ENCODE results near the gene S1PR4. TPM values are rescaled to one million over a fixed set of nuclear protein-coding genes. Genes with fewer than 3 reads are reported as not detected.
"Not testable (repeated sequence)": the region's sequence is repeated elsewhere in the genome, so short reads cannot be mapped to it uniquely, and the experiment has no call there.

S1PR4 gene
- total RNA-seq, 1 donor from 2014 or later, result 22.3 TPM

GRCh38 chr19:3220576-3220975 lies 42.0 kb downstream of the S1PR4 start:
- Histone ChIP-seq H3K9me3 (no peaks in the 10 kb centered on the region), H3K27ac (no peak overlapping the region), H3K4me3 (no peak overlapping the region), H3K4me1 (no peaks in the 10 kb centered on the region), H3K27me3 (peaks cover 37% of the 10 kb centered on the region), H3K36me3 (no peaks in the 10 kb centered on the region)
- no peak for DNase-seq
- intact Hi-C loops (cut with DNase I), result no loop called here
- TF ChIP-seq CTCF (IDR thresholded peaks at IDR 0.05), result no peak
- ATAC-seq, result no peak

- ATAC-seq; H3K36me3 ChIP-seq; intact Hi-C loops (cut with DNase I); H3K4me3 ChIP-seq; H3K4me1 ChIP-seq; DNase-seq; H3K27ac ChIP-seq; H3K9me3 ChIP-seq: not testable (repeated sequence)
- peaks cover 46% of the 10 kb centered on the region for H3K27me3 ChIP-seq
These were observed 43.0 kb downstream of the S1PR4 start for GRCh38 chr19:3221576-3221975.

- TF ChIP-seq CTCF (IDR thresholded peaks at IDR 0.05), result no peak
- Histone ChIP-seq H3K9me3 (no peaks in the 10 kb centered on the region), H3K27ac (no peak overlapping the region), H3K4me3 (no peak overlapping the region), H3K4me1 (no peaks in the 10 kb centered on the region), H3K36me3 (no peaks in the 10 kb centered on the region), H3K27me3 (peaks cover 52% of the 10 kb centered on the region)
- ATAC-seq, result no peak
- intact Hi-C loops (cut with DNase I), result no loop called here
- DNase-seq, result no peak
These were observed 44.1 kb downstream of the S1PR4 start for GRCh38 chr19:3222709-3223108.

- intact Hi-C loops (cut with DNase I), result no loop called here
- DNase-seq (peak; percentile 73), ATAC-seq (peak; percentile 86)
- no peak within 1 kb of the TSS for H3K27ac ChIP-seq
- peak; percentile 35 for TF ChIP-seq CTCF (IDR thresholded peaks at IDR 0.05)
- H3K27me3 ChIP-seq, result peaks cover 65% of the 10 kb centered on the region
- H3K9me3 ChIP-seq, result no peaks in the 10 kb centered on the region
- H3K4me3 ChIP-seq, result no peak within 1 kb of the TSS
- no peaks in the 10 kb centered on the region for H3K36me3 ChIP-seq
- H3K4me1 ChIP-seq, result no peaks in the 10 kb centered on the region
These were observed 46.0 kb downstream of the S1PR4 start, which contains the start of gene CELF5 for GRCh38 chr19:3224346-3225168. TSS of gene CELF5 (plus strand) at chr19:3224661. CDS start at chr19:3224740, 79 bp downstream.

GRCh38 chr19:3225169-3225485 lies 46.6 kb downstream of the S1PR4 start:
- Histone ChIP-seq H3K27me3 (peaks cover 68% of the 10 kb centered on the region), H3K4me1 (no peaks in the 10 kb centered on the region), H3K36me3 (no peaks in the 10 kb centered on the region), H3K27ac (no peak overlapping the region), H3K9me3 (no peaks in the 10 kb centered on the region), H3K4me3 (no peak overlapping the region)
- no peak for DNase-seq
- intact Hi-C loops (cut with DNase I), result no loop called here
- no peak for ATAC-seq
- no peak for TF ChIP-seq CTCF (IDR thresholded peaks at IDR 0.05)

- no peak for TF ChIP-seq CTCF (IDR thresholded peaks at IDR 0.05)
- H3K27me3 ChIP-seq, result peaks cover 68% of the 10 kb centered on the region
- DNase-seq (no peak), ATAC-seq (no peak)
- no peak overlapping the region for H3K4me3 ChIP-seq
- no peaks in the 10 kb centered on the region for H3K9me3 ChIP-seq
- no peak overlapping the region for H3K27ac ChIP-seq
- intact Hi-C loops (cut with DNase I), result no loop called here
- H3K4me1 ChIP-seq, result no peaks in the 10 kb centered on the region
- H3K36me3 ChIP-seq, result no peaks in the 10 kb centered on the region
These were observed 47.1 kb downstream of the S1PR4 start for GRCh38 chr19:3225677-3226093.
